IMR-90 (cell line): Measurements from ENCODE around the gene CDX4. TPM values are rescaled to one million over a fixed set of nuclear protein-coding genes. Genes with fewer than 3 reads are reported as not detected.

Experiments
- ATAC-seq: fragments of 200-7000 bp; cut with Tn5 transposase; 2 replicates; pipeline ENCODE4 v1.9.1; 2020; ENCODE audit warnings: low read depth, mild to moderate bottlenecking, moderate library complexity
- BruUV-seq: library from RNA; stranded (reverse); fragments of 400-500 nt; replicated peaks from 2 replicates; lab custom pipeline; 2021; lab: Mats Ljungman, UMichigan
- CTCF ChIA-PET: fragments of 300-600 bp; formaldehyde crosslinking; extraction: SDS; loops from one replicate; lab custom pipeline; 2021; ENCODE audit warnings: antibody characterized with exemption; lab: Yijun Ruan, JAX
- POLR2A ChIA-PET: fragments of 300-600 bp; sonication (Branson Sonifier 250); formaldehyde crosslinking; loops from one replicate; lab custom pipeline; 2022; ENCODE audit warnings: antibody characterized with exemption; ENCODE audit not compliant: unreplicated experiment; lab: Charles Lee
- DNase-seq: peaks from one replicate; pipeline ENCODE4 v3.0.0; 2013
- H2AFZ ChIP-seq: replicated peaks from 2 replicates; pipeline ENCODE3; 2013; ENCODE audit warnings: low read length, mild to moderate bottlenecking; ENCODE audit not compliant: poor library complexity
- H2AK5ac ChIP-seq: 2 replicates; pipeline ENCODE4 v1.6.1; 2013; ENCODE audit warnings: low read depth, low read length, inconsistent platforms
- H2AK9ac ChIP-seq: replicated peaks from 2 replicates; pipeline ENCODE3; 2013; ENCODE audit warnings: mild to moderate bottlenecking, low read depth, low read length, moderate library complexity; ENCODE audit not compliant: poor library complexity
- H2BK120ac ChIP-seq: 2 replicates; pipeline ENCODE4 v1.6.1; 2013; ENCODE audit warnings: low read depth, low read length, inconsistent platforms
- H2BK15ac ChIP-seq: 3 replicates; pipeline ENCODE4 v1.6.1; 2013; ENCODE audit warnings: low read depth, low read length, inconsistent platforms
- H2BK20ac ChIP-seq: 2 replicates; pipeline ENCODE4 v1.6.1; 2013; ENCODE audit warnings: low read depth, mild to moderate bottlenecking, inconsistent platforms, low read length, moderate library complexity
- H2BK5ac ChIP-seq: 2 replicates; pipeline ENCODE4 v1.6.1; 2013; ENCODE audit warnings: mild to moderate bottlenecking, low read depth, low read length, inconsistent platforms; ENCODE audit not compliant: poor library complexity, severe bottlenecking
- H3K14ac ChIP-seq: replicated peaks from 2 replicates; pipeline ENCODE4 v1.6.1; 2013; ENCODE audit warnings: low read depth, low read length, inconsistent platforms
- H3K18ac ChIP-seq: 2 replicates; pipeline ENCODE4 v1.6.1; 2013; ENCODE audit warnings: low read depth, low read length, control low read depth
- H3K23ac ChIP-seq: 2 replicates; pipeline ENCODE4 v1.6.1; 2013; ENCODE audit warnings: low read depth, low read length, inconsistent platforms
- H3K27ac ChIP-seq: 2 replicates; pipeline ENCODE4 v1.5.1; 2013; ENCODE audit warnings: mild to moderate bottlenecking, control low read depth, low read length; ENCODE audit not compliant: insufficient read depth
- H3K27me3 ChIP-seq: 2 replicates; pipeline ENCODE4 v1.6.1; 2013; ENCODE audit warnings: low read length; ENCODE audit not compliant: control insufficient read depth, insufficient read depth
- H3K36me3 ChIP-seq: 2 replicates; pipeline ENCODE4 v1.6.1; 2013; ENCODE audit warnings: low read length, mixed read lengths; ENCODE audit not compliant: control insufficient read depth, insufficient read depth
- H3K4ac ChIP-seq: 2 replicates; pipeline ENCODE4 v1.6.1; 2013; ENCODE audit warnings: low read depth, low read length, inconsistent platforms
- H3K4me1 ChIP-seq: 2 replicates; pipeline ENCODE4 v1.6.1; 2013; ENCODE audit warnings: low read length, mixed read lengths; ENCODE audit not compliant: control insufficient read depth, insufficient read depth
- H3K4me2 ChIP-seq: 2 replicates; pipeline ENCODE4 v1.6.1; 2013; ENCODE audit warnings: low read depth, mild to moderate bottlenecking, control low read depth, low read length, moderate library complexity
- H3K4me3 ChIP-seq: 2 replicates; pipeline ENCODE4 v1.5.1; 2013; ENCODE audit warnings: low read depth, mild to moderate bottlenecking, control low read depth, low read length, moderate library complexity; ENCODE audit not compliant: insufficient read depth
- H3K56ac ChIP-seq: 2 replicates; pipeline ENCODE4 v1.6.1; 2013; ENCODE audit warnings: low read length, inconsistent platforms; ENCODE audit not compliant: insufficient read depth; ENCODE audit errors: extremely low read depth
- H3K79me1 ChIP-seq, 2 experiments: 2 replicates each; pipeline ENCODE4 v1.6.1; 2013; ENCODE audit warnings: low read length in 2 of 2, inconsistent platforms in 1 of 2, low read depth in 1 of 2
- H3K9ac ChIP-seq: 2 replicates; pipeline ENCODE4 v1.6.1; 2013; ENCODE audit warnings: low read depth, low read length, control low read depth
- H3K9me1 ChIP-seq: 2 replicates; pipeline ENCODE4 v1.6.1; 2013; ENCODE audit warnings: low read length, inconsistent platforms; ENCODE audit not compliant: insufficient read depth
- H3K9me3 ChIP-seq: 2 replicates; pipeline ENCODE4 v1.6.1; 2013; ENCODE audit warnings: low read length; ENCODE audit not compliant: control insufficient read depth, insufficient read depth
- H4K20me1 ChIP-seq: 2 replicates; pipeline ENCODE4 v1.6.1; 2013; ENCODE audit warnings: low read length, inconsistent platforms; ENCODE audit not compliant: insufficient read depth
- H4K5ac ChIP-seq: 2 replicates; pipeline ENCODE4 v1.6.1; 2013; ENCODE audit warnings: mild to moderate bottlenecking, low read depth, low read length, control low read depth
- H4K8ac ChIP-seq, 2 experiments: 2 replicates each; pipeline ENCODE4 v1.6.1; 2013; ENCODE audit warnings: low read depth in 2 of 2, low read length in 2 of 2, control low read depth in 1 of 2, inconsistent platforms in 1 of 2
- H4K91ac ChIP-seq: 2 replicates; pipeline ENCODE4 v1.6.1; 2013; ENCODE audit warnings: low read depth, low read length, inconsistent platforms; ENCODE audit not compliant: insufficient read depth
- CEBPB ChIP-seq: IDR thresholded peaks from 2 replicates; pipeline ENCODE4 v1.6.1; 2012; ENCODE audit warnings: low read depth, low read length, improper control_type of control experiment
- MAFK ChIP-seq: IDR thresholded peaks from 2 replicates; pipeline ENCODE4 v1.6.1; 2012; ENCODE audit warnings: low read depth, low read length, improper control_type of control experiment
- MAZ ChIP-seq: IDR thresholded peaks from 2 replicates; pipeline ENCODE4 v1.6.1; 2012; ENCODE audit warnings: low read depth, mild to moderate bottlenecking, low read length, improper control_type of control experiment, moderate library complexity, borderline replicate concordance
- POLR2A ChIP-seq: IDR thresholded peaks from 2 replicates; pipeline ENCODE4 v1.6.1; 2012; ENCODE audit warnings: mild to moderate bottlenecking, low read depth, low read length
- RFX5 ChIP-seq: IDR thresholded peaks from 2 replicates; pipeline ENCODE4 v1.8.0; 2012; ENCODE audit warnings: low read depth, mild to moderate bottlenecking, low read length, moderate library complexity
- SMC3 ChIP-seq: fragments of 150-350 bp; IDR thresholded peaks from 2 replicates; pipeline ENCODE4 v1.6.1; 2016; ENCODE audit warnings: low read depth, mild to moderate bottlenecking, antibody characterized with exemption, low read length, moderate library complexity
- USF2 ChIP-seq: fragments of 150-350 bp; IDR thresholded peaks from 2 replicates; pipeline ENCODE4 v1.6.1; 2017; ENCODE audit warnings: mild to moderate bottlenecking, antibody characterized with exemption, low read length, low read depth
- WGBS, 2 experiments: methylation state at CpG; one replicate each; pipeline versions ENCODE4 v1.1.5 to v1.1.7; 2013; ENCODE audit warnings: missing lambda C conversion rate in 2 of 2; ENCODE audit not compliant: insufficient read length in 1 of 2; ENCODE audit errors: extremely low coverage in 2 of 2; 5-methylcytosine and 5-hydroxymethylcytosine counted together
- dilution Hi-C: fragments of 300-500 bp; cut with HindIII; formaldehyde crosslinking; loops from one replicate; pipeline ENCODE4 v1.14.3; 2018; ENCODE audit warnings: low sequenced_read_pairs; ENCODE audit not compliant: unreplicated experiment
- in situ Hi-C: fragments of 300-500 bp; cut with MboI; formaldehyde crosslinking; loops from 3 replicates; pipeline ENCODE4 v1.14.3; 2019; ENCODE audit warnings: low sequenced_read_pairs, inconsistent platforms, mixed read lengths
- intact Hi-C: fragments of 100-400 bp; cut with micrococcal nuclease; formaldehyde crosslinking; loops from 2 replicates; pipeline ENCODE4 v1.10.0; 2022
- polyA plus RNA-seq, 3 experiments: library from polyadenylated mRNA; depleted of rRNA; stranded (reverse); fragments of >200 nt; gene quantifications; 2 replicates each; pipeline ENCODE4 v1.2.3, GENCODE V29; 2012; ENCODE audit warnings: low replicate concordance in 1 of 3
- total RNA-seq: library from RNA; depleted of rRNA; stranded (reverse); fragments of >200 nt; gene quantifications from 2 replicates; pipeline ENCODE4 v1.2.3, GENCODE V29; 2012

CDX4 gene
- total and polyA plus RNA-seq, 2 of the 4 experiments (the other 2 are of a cell fraction), result not detected

GRCh38 chrX:73401591-73402266 is 45.1 kb upstream of the CDX4 start:
- no peak for ATAC-seq
- H2BK20ac ChIP-seq, result no peak overlapping the region
- H3K23ac ChIP-seq, result no peak overlapping the region
- no CpG with 5 or more reads among the region's 9 CpGs for WGBS, 2 experiments
- no peak overlapping the region for H4K91ac ChIP-seq
- H3K4me3 ChIP-seq, result no peak overlapping the region
- ChIA-PET CTCF (no interaction called here), POLR2A (no interaction called here)
- H3K9me3 ChIP-seq, result no peaks in the 10 kb centered on the region
- H3K79me1 ChIP-seq, result no peaks in the 10 kb centered on the region
- no peaks in the 10 kb centered on the region for H3K4me1 ChIP-seq
- no peaks in the 10 kb centered on the region for H3K9me1 ChIP-seq
- H4K5ac ChIP-seq, result no peak overlapping the region
- H3K4me2 ChIP-seq, result no peak overlapping the region
- H4K20me1 ChIP-seq, result no peaks in the 10 kb centered on the region
- no TSS peak for BruUV-seq
- no peak overlapping the region for H3K27ac ChIP-seq
- no peak overlapping the region for H2BK120ac ChIP-seq
- no peak overlapping the region for H2AK9ac ChIP-seq
- DNase-seq, result no peak
- H2BK5ac ChIP-seq, result no peak overlapping the region
- H3K27me3 ChIP-seq, result peaks cover 4% of the 10 kb centered on the region
- H3K14ac ChIP-seq, result no peak overlapping the region
- no peaks in the 10 kb centered on the region for H3K36me3 ChIP-seq
- intact Hi-C loops, result no loop called here
- H3K18ac ChIP-seq, result no peak overlapping the region
- in situ Hi-C loops, result no loop called here
- H2BK15ac ChIP-seq, result no peak overlapping the region
- H2AK5ac ChIP-seq, result no peak overlapping the region
- dilution Hi-C loops, result no loop called here
- no peak overlapping the region for H4K8ac ChIP-seq
- no peak overlapping the region for H3K56ac ChIP-seq
- TF ChIP-seq USF2 (no peak), CEBPB (no peak), MAFK (no peak), MAZ (no peak), SMC3 (no peak), POLR2A (no peak), RFX5 (no peak)
- no peak overlapping the region for H3K4ac ChIP-seq
- no peak overlapping the region for H2AFZ ChIP-seq
- no peak overlapping the region for H3K9ac ChIP-seq
